Activated CD8-positive, alpha-beta memory T cell treated with anti-CD3 and anti-CD28 coated beads, Interleukin-2, amount 50 U/mL, for 24 hours (primary cell): ENCODE measurements around the gene LRRC74B.
A peak's percentile ranks its signal among the peaks of the same experiment; 100 is the strongest.
"Not testable (repeated sequence)": the region's sequence is repeated elsewhere in the genome, so short reads cannot be mapped to it uniquely, and the experiment has no call there.

Experiments
- DNase-seq: peaks from one replicate; pipeline ENCODE4 v3.0.0-alpha.2; 2020; ENCODE audit errors: extremely low read depth

Gene LRRC74B

DNA sequence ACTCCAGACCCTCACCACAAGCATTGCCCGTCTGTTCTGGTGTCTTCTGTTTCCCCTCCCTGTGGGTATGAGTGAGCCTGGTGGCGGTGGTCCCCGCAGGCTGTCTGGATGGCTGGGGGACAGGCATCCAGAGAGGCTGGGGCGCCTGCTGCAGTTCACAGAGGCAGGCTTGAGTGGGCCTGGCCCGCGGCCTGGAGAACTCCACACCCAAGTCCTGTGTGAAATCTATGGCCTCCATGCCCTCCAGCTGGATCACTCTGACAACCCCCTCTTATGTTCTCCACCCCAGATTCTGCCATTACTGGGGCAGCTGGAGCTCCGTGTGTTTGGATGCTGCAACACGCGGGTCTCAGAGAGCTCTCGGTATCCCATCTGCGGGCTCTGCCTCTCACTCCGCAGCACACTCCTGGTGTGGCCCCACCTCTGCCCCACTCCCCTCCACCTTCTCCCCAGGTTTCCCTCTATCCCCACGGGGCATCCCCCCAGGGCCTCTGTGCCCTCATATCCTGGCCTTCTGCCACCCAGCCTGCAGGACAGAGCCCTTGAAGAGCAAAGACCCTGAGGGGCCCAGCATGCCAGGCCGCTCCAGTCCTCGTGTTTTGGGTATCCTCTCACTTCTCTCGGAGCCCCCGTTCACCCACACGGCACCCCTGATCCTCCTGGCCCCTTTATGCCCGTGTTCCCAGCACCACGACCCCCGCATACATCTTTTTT, 31.3 kb downstream of the LRRC74B start:
- DNase-seq: no peak

DNA sequence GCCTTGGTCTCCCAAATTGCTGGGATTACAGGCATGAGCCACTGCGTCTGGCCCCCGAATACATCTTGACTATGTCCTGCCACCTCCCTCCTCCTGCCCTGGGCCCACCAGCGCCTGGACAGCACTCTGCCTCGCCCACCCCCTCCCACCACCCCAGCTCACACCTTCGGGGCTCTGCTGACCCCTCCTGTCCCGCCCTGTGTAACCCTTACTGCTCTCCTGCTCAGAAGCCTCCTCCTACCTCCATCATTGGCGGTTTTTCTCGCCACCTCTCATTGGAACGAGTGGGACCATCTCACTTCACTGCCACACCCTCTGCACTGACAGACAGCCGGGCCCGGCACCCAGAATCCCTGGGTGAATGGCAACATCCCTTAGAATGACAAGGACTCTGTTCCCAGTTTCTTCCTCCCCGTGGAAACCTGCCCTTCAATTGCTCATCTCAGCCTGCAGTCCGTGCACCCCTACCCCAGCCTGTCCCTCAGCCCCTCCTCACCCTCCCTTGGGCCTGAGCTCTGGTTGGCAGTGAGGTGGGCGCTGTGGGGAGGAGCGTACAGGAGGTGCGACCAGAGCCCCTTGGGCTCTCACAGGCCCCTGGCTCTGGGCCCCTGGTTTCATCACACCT, 32.2 kb downstream of the LRRC74B start:
- DNase-seq: no peak

DNA sequence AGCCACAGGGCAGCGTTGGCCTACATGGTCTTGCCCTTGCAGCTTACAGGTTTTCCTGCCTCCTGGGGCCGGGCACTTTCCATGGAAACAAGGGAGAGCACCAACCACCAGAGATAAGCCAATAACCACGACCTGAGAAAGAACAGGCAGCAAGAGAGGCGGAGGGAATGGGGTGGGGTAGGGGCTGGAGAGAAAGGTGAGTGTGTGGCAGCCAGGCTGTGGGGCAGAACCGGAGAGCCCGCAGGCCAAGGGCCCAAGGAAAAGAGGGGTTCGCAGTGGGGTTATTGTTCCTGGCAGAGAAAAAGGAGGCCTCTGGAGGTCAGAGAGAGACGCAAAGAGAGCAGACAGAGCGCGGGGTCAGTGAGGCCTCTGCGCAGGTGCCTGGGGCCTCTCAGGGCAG, 33.2 kb downstream of the LRRC74B start:
- no peak for DNase-seq

DNA sequence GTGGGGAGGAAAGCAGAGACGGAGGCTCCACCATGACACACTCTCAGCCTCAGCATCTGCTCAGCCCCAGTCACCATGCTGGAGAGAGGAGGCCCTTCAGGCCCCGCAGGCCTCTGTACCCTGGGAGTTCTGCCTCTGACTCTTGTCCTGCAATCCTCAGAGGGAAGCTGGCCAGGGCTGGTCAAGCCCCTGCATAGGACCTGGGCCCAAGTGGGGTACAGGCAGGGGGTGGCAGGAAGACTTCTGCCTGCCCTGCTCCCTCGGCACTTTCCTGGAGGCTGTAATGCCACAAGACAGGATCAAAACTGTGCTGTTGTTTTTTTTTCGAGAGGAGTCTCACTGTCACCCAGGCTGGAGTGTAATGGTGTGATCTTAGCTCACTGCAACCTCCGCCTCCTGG, 33.7 kb downstream of the LRRC74B start:
- DNase-seq: no peak

DNA sequence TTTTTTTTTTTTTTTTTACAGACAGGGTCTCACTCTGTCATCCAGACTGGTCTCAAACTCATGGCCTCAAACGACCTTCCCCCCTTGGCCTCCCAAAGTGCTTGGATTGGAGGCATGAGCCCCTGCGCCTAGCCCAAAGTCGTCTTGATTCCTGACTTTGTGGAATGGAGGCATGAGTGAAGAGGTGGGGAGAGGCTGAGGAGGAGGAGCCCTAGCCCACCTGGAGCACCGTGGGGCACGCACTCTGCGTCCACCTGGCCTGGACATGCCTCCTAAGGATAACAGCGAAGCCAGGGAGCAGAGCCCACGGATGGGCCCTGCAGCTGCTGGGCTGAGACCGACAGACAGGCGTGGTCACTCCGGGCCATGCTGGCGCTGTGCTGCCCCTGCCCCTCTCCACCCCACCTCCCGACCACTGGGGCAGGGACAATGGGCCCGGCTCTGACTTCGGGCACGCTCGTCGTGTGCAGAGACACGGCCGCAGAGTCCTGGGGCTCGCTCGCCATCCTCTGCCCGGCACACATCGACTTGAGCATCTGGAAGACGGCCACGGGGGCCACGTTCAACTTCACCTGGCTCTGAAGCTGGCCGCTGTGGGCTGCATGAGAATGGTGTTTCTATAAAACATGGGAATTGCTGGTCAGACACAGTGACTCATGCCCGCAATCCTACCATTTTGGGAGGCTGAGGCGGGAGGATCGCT, 34.8 kb downstream of the LRRC74B start:
- DNase-seq: no peak

DNA sequence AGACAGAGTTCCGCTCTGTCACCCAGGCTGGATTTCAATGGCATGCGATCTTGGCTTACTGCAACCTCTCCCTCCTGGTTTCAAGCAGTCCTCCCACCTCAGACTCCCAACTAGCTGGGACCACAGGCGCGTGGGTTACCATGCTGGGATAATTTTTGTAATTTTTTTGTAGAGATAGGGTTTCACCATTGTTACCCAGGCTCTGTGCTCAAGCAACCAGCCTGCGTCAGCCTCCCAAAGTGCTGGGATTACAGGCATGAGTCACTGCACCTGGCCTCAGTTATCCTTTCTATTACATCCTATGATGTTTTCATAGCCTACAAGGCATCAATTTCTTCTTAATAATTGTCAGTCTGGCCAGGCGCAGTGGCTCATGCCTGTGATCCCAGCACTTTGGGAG, 36.5 kb downstream of the LRRC74B start:
- no peak for DNase-seq

DNA sequence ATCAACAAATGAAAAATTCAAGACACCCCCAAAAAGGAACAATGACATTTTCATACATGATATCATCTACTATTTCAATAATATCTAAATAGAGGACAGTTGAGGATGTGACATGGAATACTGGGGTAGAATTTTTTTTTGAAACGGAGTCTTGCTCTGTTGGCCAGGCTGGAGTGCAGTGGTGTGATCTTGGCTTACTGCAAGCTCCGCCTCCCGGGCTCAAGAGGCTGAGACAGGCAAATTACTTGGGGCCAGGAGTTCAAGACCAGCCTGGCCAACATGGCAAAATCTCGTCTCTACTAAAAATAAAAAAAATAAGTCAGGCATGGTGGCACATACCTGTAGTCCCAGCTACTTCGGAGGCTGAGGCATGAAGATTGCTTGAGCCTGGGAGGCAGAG, 41.4 kb downstream of the LRRC74B start:
- DNase-seq: no peak

DNA sequence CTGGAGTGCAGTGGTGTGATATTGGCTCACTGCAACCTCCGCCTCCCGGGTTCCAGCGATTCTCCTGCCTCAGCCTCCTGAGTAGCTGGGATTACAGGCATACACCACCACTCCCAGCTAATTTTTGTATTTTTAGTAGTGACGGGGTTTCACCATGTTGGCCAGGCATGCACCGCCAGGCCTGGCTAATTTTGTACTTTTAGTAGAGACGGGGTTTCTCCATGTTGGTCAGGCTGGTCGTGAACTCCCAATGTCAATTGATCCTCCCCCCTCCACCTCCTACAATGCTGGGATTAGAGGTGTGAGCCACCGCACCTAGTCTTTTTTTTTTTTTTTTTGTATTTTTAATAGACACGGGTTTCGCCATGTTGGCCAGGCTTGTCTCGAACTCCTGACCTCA, 42.2 kb downstream of the LRRC74B start:
- DNase-seq: not testable (repeated sequence)

DNA sequence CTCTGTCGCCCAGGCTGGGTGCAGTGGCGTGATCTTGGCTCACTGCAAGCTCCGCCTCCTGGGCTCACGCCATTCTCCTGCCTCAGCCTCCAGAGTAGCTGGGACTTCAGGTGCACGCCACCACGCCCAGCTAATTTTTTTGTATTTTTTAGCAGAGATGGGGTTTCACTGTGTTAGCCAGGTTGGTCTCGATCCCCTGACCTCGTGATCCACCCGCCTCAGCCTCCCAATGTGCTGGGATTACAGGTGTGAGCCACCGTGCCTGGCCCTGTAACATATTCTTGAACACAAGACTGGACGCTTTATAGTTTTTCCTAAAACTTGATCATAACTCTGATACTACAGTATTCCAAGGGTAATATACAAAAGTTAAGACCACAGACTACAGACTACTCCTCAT, 45.5 kb downstream of the LRRC74B start:
- not testable (repeated sequence) for DNase-seq

DNA sequence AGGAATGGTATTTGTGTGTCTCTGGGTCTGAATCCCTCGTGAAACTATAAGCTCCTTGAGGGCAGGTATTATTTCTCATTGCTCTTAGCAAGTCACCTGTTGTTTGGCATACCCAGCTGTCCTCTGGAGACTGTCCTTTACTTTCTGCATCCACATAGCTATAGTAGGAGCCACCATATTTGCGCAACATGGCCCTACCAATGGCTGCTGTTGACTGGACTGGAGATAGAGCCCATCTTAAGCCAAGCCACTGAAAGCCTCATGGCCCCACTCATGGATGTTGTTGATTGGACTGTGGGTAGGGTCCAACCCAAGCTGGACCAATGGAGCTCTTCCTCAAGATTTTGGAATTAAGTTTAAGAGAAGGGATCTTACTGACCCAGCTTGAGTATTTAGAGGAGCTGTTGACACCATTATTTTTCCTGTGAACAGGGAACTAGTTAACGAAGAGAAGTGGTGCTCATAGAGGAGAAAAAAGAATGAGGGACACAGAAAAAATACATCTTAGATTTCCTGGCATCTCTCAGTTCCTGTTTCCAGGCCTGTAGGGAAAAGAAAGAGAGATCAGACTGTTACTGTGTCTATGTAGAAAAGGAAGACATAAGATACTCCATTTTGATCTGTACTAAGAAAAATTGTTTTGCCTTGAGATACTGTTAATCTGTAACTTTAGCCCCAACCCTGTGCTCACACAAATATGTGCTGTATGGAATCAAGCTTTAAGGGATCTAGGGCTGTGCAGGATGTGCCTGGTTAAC, 47.2 kb downstream of the LRRC74B start:
- DNase-seq: no peak

DNA sequence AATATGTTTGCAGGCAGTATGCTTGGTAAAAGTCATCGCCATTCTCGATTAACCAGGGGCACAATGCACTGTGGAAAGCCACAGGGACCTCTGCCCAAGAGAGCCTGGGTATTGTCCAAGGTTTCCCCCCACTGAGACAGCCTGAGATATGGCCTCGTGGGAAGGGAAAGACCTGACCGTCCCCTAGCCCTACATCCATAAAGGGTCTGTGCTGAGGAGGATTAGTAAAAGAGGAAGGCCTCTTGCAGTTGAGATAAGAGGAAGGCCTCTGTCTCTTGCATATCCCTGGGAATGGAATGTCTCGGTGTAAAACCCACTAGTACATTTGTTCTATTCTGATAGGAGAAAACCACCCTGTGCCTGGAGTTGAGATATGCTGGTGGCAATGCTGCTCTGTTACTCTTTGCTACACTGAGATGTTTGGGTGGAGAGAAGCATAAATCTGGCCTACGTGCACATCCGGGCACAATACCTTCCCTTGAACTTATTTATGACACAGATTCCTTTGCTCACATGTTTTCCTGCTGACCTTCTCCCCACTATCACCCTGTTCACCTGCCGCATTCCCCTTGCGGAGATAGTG, 47.9 kb downstream of the LRRC74B start:
- not testable (repeated sequence) for DNase-seq

DNA sequence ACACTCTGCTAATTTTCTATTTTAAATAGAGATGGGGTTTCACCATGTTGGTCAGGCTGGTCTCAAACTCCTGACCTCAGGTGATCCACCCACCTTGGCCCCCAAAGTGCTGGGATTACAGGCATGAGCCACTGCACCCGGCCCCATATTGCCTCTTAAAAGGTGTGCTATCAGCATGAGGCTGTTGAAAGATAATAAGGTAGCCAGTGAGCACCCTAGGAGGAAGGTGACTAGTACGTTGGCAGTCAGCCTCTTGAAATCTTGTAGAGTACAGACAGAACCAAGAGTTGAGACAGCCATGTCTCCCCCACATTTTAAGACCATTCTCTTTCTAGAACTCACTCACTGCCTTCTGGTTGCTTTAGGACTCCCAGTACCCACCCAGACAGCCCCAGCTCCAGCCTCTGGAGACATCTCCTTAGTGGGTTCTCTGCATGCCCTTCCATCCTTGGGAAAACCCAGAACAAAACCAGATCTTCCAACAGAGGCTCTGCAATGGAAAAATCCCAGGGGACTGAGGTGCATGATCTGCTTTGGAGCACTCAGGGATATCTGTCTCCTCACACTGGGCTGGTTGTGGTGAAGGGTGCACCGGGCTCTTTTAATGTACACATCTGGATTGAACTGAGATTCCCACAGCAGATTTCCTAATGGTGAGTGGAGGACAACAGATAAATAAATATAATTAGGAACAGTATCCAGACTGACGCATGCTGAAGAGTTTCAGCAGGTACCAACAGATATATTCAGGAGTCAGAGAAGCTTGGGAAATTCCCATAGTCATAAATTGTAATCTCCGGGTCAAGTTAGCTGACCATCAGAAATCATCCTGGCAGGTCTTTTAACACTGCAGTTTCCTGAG, 49.4 kb downstream of the LRRC74B start:
- DNase-seq: no peak

DNA sequence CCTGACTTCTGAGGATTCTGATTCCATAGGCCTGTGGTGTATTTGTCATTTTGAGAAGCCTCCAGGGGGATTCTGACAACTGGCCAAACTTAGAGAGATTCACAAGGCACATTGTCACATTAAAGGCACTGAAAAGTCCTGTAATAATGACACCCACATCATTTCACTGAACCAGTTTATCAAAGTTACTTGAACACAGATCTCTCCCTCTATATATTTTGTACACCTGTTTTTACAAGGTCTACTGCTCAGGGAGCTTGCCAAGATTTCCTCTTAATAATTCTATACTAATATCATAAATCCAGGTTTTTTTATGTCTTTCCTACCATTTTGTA, 50.0 kb downstream of the LRRC74B start:
- DNase-seq: no peak

DNA sequence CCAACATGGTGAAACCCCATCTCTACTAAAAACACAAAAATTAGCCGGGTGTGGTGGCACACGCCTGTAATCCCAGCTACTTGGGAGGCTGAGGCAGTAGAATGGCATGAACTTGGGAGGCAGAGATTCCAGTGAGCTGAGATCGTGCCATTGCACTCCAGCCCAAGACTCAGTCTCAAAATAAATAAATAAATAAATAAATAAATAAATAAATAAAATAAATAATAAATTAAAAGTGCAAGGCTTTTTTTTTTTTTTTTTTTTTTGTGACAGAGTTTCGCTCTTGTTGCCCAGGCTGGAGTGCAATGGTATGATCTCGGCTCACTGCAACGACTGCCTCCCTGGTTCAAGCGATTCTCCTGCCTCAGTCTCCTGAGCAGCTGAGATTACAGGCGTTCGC, 51.1 kb downstream of the LRRC74B start:
- not testable (repeated sequence) for DNase-seq

DNA sequence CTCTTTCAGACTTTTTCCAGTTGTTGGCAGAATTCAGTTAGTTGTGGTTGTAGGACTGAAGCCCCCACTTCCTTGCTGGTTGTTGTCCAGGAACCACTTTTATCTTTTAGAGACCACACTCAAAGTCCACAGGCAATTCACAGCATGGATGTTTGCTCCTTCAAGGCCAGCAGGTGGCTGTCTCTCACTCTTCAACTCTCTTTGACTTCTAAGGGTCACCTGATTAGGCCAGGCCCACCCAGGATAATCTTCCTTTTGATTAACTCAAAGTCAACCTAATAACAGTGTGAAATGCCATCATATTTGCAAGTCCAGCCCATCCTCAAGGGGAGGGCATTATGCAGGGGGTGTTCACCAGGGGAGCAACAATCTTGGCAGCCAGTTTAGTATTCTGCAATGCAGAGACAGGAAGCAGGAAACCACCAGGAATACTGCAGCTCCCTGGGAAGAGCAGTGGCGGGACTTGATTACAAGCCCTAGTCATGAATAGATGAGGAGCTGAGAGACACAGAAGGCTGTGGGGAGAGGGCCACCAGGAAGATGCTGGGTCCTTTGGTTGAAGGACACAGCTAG, 52.4 kb downstream of the LRRC74B start:
- no peak for DNase-seq

DNA sequence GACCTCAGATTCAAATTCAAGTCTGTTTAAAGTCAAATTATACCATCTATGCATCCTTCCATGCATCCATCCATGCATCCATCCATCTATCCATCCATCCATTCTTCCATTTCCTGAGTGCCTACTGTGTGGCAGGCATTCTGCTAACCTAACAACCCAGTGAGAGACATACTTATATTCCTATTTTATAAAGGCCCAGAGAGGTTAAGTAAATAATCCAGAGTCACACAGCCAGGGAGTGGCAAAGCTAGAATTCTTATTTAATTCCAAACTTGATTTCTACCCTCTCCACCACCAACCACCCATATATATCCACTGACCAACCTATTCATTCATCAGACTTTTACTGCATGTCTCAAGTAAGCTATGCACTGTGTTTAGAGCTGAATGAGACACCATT, 53.8 kb downstream of the LRRC74B start:
- no peak for DNase-seq

DNA sequence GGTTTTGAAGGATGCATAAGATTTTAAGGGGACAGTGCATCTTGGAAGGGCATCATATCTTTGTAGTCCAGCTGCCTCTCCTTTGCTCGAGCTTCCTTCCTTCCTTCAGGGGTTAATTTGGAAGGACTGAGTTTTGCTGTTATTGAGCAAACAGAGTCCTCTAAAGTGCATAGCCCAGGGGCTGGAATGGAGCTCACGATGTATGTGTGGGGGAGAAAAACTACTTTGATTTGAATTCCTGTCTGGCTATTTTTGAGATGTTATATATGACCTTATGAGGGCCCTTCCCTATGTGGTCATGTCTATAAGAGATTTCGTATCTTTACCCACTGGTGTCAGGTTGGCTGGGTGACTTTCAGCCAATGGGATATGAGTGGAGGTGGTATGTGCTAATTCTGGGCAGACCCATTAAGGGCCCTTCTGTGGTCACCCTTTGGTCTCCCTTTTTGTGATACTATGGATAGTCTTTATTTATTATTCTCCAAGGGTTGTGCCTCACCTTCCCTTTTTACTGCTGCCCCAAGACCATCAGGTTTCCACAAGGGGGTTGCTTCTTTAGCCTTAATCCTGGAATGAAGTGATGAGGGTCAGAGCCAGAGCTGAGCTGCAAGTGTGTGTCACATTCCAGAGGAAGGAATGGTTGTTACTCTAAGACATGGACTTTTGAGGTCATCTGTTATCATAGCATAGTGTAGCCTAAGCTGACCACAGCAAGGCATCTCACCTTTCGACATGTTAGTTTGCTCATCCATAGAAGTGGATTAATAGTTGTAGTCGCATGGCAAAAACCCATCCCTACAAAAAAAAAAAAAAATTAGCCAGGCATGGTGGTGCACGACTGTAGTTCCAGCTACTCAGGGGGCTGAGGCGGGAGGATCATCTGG, 54.6 kb downstream of the LRRC74B start:
- DNase-seq: no peak

DNA sequence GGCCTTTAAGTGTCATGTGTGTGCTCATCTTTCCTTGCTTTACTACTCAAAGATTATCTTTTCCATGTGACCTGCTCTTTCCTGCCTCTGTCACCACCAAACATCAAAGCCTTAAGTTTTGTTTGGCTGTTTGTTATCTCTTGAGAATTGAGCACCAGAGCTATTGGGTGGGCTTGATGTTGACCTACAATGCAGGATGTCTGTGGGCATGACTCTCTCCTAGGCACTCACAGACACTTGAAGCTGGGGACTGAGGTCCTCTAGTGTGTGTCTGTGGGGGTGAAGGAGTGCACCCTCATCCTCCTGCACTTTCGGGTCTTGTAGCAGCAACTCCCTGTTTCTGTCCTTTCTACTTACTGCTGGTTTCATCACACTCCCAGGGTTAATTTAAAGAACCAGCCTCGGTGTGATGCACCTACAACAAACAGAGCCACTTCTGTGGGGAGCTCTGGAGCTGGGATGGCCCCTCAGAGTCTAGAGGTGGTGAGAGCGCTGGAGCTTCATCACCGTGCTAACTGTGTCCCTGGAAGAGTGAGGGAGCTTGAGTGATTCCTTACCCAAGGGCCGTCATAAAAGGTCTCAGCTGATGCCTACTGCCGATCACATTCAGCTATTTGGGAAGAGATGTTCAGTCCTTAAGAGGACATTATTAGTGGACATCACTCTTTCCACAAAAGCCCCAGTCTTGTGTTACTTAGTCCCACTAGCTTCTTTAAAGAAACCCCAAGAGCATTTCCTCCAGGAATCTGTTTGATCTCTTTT, 56.3 kb downstream of the LRRC74B start:
- DNase-seq: no peak

DNA sequence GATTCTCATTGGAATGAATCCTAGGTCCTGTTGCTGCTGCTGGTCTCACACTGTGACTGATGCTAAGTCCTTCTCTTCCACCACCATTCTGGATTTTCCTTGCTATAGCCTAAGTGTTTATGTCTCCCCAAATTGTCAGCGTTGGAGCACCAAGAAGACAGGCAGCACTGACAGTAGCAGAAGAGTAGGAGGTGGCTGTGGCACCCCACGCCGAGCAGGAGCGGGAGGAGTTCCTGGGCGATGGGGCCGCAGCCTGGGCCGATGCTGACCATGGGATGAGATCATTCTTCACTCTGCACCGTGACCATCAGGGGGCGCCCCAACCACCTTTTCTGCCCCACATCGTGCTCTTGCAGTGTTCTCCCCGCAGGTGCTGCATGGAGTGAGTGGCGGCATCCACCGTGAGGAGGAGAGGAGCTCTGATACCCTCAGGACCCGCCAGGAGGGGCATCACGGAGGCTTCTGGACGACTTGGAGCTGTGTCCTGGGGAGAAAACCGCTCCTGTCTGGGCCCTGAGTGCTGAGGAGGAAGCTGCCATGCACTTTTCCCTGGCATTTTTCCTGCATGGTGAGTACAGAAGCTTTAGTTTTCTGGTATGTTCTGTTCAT, 57.0 kb downstream of the LRRC74B start:
- DNase-seq: peak; percentile 57
